NT2/D1 (cell line): ENCODE results near the gene MYBPC3.

Source experiments
- SUZ12 ChIP-seq: IDR thresholded peaks from 2 replicates; pipeline ENCODE4 v1.6.1; 2011; ENCODE audit not compliant: insufficient read length, insufficient read depth; ENCODE audit errors: extremely low read depth
- YY1 ChIP-seq: IDR thresholded peaks from 2 replicates; pipeline ENCODE4 v1.6.1; 2011; ENCODE audit not compliant: insufficient read length, insufficient read depth

DNA sequence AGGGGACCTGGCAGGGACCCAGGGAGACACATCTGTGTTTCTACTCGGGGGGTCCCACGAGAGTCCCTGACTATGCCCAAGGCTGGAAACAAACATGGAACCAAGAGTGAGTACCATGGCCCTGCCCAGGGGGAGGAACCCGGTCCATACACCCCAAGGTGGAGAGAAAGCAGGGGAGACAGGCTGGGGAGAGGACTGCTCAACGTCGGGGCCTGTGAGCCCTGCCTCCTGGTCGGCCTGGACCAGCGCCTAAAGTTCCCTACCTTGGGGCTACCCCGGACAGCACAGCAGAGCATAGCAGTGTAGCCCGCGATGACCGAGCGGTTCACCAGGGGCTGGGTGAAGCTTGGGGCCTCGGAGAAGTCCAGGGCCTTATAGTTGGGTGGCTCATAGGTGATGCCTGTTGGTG lies 20.2 kb downstream of the MYBPC3 start:
- TF ChIP-seq SUZ12 = no peak
- TF ChIP-seq YY1 = no peak
